ENCODE measurements around the gene TMEM131. TPM values are rescaled to one million over a fixed set of nuclear protein-coding genes. Genes with fewer than 3 reads are reported as not detected.

Gene TMEM131
- total RNA-seq, 1 donor from 2014 or later, result 31.7 TPM

GRCh38 chr2:97718942-97719341 lies 276.8 kb downstream of the TMEM131 start:
- no peak overlapping the region for H3K4me3 Mint-ChIP-seq (ENCODE audit: unreplicated experiment)
- peaks cover 41% of the 10 kb centered on the region for H3K4me1 Mint-ChIP-seq (ENCODE audit: unreplicated experiment)
- TF ChIP-seq CTCF (IDR thresholded peaks at IDR 0.05; ENCODE audit: unreplicated experiment), result no peak
- DNase-seq (ENCODE audit: low spot score), result no peak
- peaks cover 5% of the 10 kb centered on the region for H3K36me3 Mint-ChIP-seq (ENCODE audit: low read depth, unreplicated experiment)
- no peaks in the 10 kb centered on the region for H3K9me3 Mint-ChIP-seq (ENCODE audit: unreplicated experiment)
- peak overlapping the region; percentile 6 for H3K27ac Mint-ChIP-seq (ENCODE audit: unreplicated experiment)
- H3K27me3 Mint-ChIP-seq (ENCODE audit: unreplicated experiment), result peaks cover 5% of the 10 kb centered on the region

GRCh38 chr2:97718051-97718882 lies 277.5 kb downstream of the TMEM131 start:
- TF ChIP-seq CTCF (IDR thresholded peaks at IDR 0.05; ENCODE audit: unreplicated experiment), result no peak
- Mint-ChIP-seq H3K36me3 (ENCODE audit: low read depth, unreplicated experiment) (peaks cover 7% of the 10 kb centered on the region), H3K4me3 (ENCODE audit: unreplicated experiment) (no peak overlapping the region), H3K4me1 (ENCODE audit: unreplicated experiment) (peaks cover 47% of the 10 kb centered on the region), H3K27me3 (ENCODE audit: unreplicated experiment) (peaks cover 7% of the 10 kb centered on the region), H3K27ac (ENCODE audit: unreplicated experiment) (peak overlapping the region; percentile 13), H3K9me3 (ENCODE audit: unreplicated experiment) (no peaks in the 10 kb centered on the region)
- no peak for DNase-seq (ENCODE audit: low spot score)

- no peak for TF ChIP-seq CTCF (IDR thresholded peaks at IDR 0.05; ENCODE audit: unreplicated experiment)
- H3K27ac Mint-ChIP-seq (ENCODE audit: unreplicated experiment), result peak overlapping the region; percentile 13
- peaks cover 7% of the 10 kb centered on the region for H3K36me3 Mint-ChIP-seq (ENCODE audit: low read depth, unreplicated experiment)
- peaks cover 7% of the 10 kb centered on the region for H3K27me3 Mint-ChIP-seq (ENCODE audit: unreplicated experiment)
- no peak for DNase-seq (ENCODE audit: low spot score)
- no peak overlapping the region for H3K4me3 Mint-ChIP-seq (ENCODE audit: unreplicated experiment)
- H3K9me3 Mint-ChIP-seq (ENCODE audit: unreplicated experiment), result no peaks in the 10 kb centered on the region
- H3K4me1 Mint-ChIP-seq (ENCODE audit: unreplicated experiment), result peaks cover 50% of the 10 kb centered on the region
Observed at GRCh38 chr2:97717613-97717995, 278.1 kb downstream of the TMEM131 start.

- Mint-ChIP-seq H3K36me3 (ENCODE audit: low read depth, unreplicated experiment) (peaks cover 7% of the 10 kb centered on the region), H3K27ac (ENCODE audit: unreplicated experiment) (no peak overlapping the region), H3K4me1 (ENCODE audit: unreplicated experiment) (peaks cover 55% of the 10 kb centered on the region), H3K9me3 (ENCODE audit: unreplicated experiment) (no peaks in the 10 kb centered on the region), H3K27me3 (ENCODE audit: unreplicated experiment) (peaks cover 7% of the 10 kb centered on the region), H3K4me3 (ENCODE audit: unreplicated experiment) (peak overlapping the region; percentile 68)
- DNase-seq (ENCODE audit: low spot score), result no peak
- TF ChIP-seq CTCF (IDR thresholded peaks at IDR 0.05; ENCODE audit: unreplicated experiment), result no peak
Observed at GRCh38 chr2:97716695-97717612, 278.8 kb downstream of the TMEM131 start.
